GM18520 (cell line): ENCODE data around the gene TRIM68.

Experiments used
- ATAC-seq: cut with Tn5 transposase; IDR thresholded peaks from one replicate; pipeline ENCODE4 v1.9.1; 2021; ENCODE audit not compliant: unreplicated experiment

TRIM68 gene

GRCh38 chr11:4606231-4607015 is 1.6 kb downstream of the TRIM68 start:
- ATAC-seq: no peak

GRCh38 chr11:4605057-4605456 is 3.0 kb downstream of the TRIM68 start:
- no peak for ATAC-seq

GRCh38 chr11:4593739-4594138 is 14.3 kb downstream of the TRIM68 start, which contains the start of gene OR52I1:
OR52I1 (plus strand) TSS chr11:4594039; CDS start chr11:4594039, 0 bp downstream.
- no peak for ATAC-seq

- ATAC-seq: no peak
These were observed 19.0 kb downstream of the TRIM68 start for GRCh38 chr11:4589017-4589416.

- ATAC-seq: no peak
These were observed 26.6 kb downstream of the TRIM68 start, which contains the start of gene OR52I2 for GRCh38 chr11:4581443-4581842. OR52I2 (plus strand) TSS chr11:4581743.

GRCh38 chr11:4580124-4580523 is 27.9 kb downstream of the TRIM68 start:
- ATAC-seq: no peak

GRCh38 chr11:4578624-4579023 is 29.4 kb downstream of the TRIM68 start:
- ATAC-seq: no peak

GRCh38 chr11:4577761-4578160 is 30.3 kb downstream of the TRIM68 start:
- no peak for ATAC-seq

GRCh38 chr11:4576880-4577279 is 31.2 kb downstream of the TRIM68 start:
- ATAC-seq: no peak

- ATAC-seq: no peak
These were observed 39.0 kb downstream of the TRIM68 start for GRCh38 chr11:4569075-4569474.

GRCh38 chr11:4565371-4565770 is 42.7 kb downstream of the TRIM68 start:
- ATAC-seq: no peak

- ATAC-seq: no peak
These were observed 47.6 kb downstream of the TRIM68 start for GRCh38 chr11:4560467-4560866.

GRCh38 chr11:4559527-4560440 is 48.2 kb downstream of the TRIM68 start:
- no peak for ATAC-seq

GRCh38 chr11:4551346-4551979 is 56.6 kb downstream of the TRIM68 start:
- ATAC-seq: no peak
